ENCODE measurements around the gene PYGM. TPM values are rescaled to one million over a fixed set of nuclear protein-coding genes. Genes with fewer than 3 reads are reported as not detected.

Gene PYGM
- total and polyA plus RNA-seq, 2 experiments from 2014 or later = 1.5 to 3.9 TPM

GRCh38 chr11:64799256-64799622 lies 39.5 kb upstream of the PYGM start:
- TF ChIP-seq CTCF (conservative IDR thresholded peaks at IDR 0.05; ENCODE audit: low read depth in 2 of 2) = peak in 1 of 2 experiments; percentile 13; a peak in 1 of 4 replicates
- no peak for TF ChIP-seq EZH2 (IDR thresholded peaks at IDR 0.05; ENCODE audit: low read depth, unreplicated experiment)
- ATAC-seq = no peak

DNA sequence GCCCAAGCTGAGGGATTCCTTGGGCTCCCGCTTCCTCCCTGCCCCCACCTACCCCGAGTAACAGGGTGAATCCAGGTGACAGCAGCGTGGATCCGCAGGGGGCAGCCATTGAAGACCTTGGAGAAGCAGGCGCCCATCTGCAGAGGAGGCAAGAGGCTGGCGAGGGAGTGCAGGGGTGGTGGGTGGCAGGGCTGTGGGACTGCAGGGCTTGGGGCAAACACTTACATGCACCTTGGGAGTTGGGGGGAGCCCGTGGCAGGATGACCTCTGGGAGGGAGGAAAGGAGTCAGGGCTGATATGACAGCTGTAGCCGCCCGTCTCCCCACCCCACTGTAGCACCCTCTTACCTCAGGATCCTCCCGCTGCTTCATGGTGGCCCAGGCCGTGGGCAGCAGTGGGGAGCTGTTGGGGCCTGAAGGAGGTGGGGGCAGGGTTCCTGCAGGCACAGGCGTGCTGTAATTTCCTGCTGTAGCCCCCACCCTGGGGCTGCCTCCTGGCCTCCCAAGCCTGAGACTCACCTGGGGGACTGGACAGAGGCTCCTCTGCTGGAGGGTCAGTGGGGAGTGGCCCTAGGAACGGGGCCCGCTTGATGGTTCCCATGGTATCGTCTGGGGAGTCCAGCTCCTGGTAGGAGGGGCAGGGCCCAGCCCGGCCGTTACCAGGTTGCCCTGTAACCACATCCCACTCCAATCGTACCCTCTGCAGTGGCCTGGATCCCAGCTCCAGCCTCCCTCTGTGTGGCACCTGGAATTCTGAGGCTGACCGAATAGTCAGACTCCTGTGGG lies 37.2 kb upstream of the PYGM start:
- H3K4me1 Mint-ChIP-seq = no peaks in the 10 kb centered on the region; the same call in 2 of the 3 replicates

More at GRCh38 chr11:64799256-64799622, 39.5 kb upstream of the PYGM start:
- Mint-ChIP-seq H3K27ac (no peak overlapping the region), H3K36me3 (ENCODE audit: low read depth) (no peaks in the 10 kb centered on the region; the same call in 1 of the 3 replicates), H3K27me3 (ENCODE audit: insufficient read depth, low read depth, poor library complexity) (peaks cover 4% of the 10 kb centered on the region), H3K4me3 (no peak overlapping the region; the same call in 2 of the 3 replicates), H3K4me1 (peaks cover 9% of the 10 kb centered on the region), H3K9me3 (no peaks in the 10 kb centered on the region)
- Histone ChIP-seq H3K79me2 (replicated peaks; ENCODE audit: insufficient read depth) (no peaks in the 10 kb centered on the region), H3K27ac (ENCODE audit: low read depth) (no peak overlapping the region), H3K4me3 (no peak overlapping the region), H2AFZ (no peak overlapping the region), H3F3A (replicated peaks; ENCODE audit: low read depth) (peaks cover 3% of the 10 kb centered on the region; the same call in 1 of the 2 replicates), H4K20me1 (replicated peaks; ENCODE audit: insufficient read depth) (no peaks in the 10 kb centered on the region), H3K27me3 (ENCODE audit: insufficient read depth) (no peaks in the 10 kb centered on the region), H3K36me3 (ENCODE audit: insufficient read depth) (no peaks in the 10 kb centered on the region), H3K4me2 (no peak overlapping the region), H3K9me2 (ENCODE audit: insufficient read depth) (no peaks in the 10 kb centered on the region), H3K4me1 (ENCODE audit: insufficient read depth) (peaks cover 4% of the 10 kb centered on the region; the same call in 1 of the 2 replicates)
- no peak for DNase-seq (ENCODE audit: low spot score)

More for the DNA sequence above, 37.2 kb upstream of the PYGM start:
- Histone ChIP-seq H3F3A (replicated peaks; ENCODE audit: low read depth) (no peaks in the 10 kb centered on the region), H3K36me3 (ENCODE audit: insufficient read depth) (no peaks in the 10 kb centered on the region), H2AFZ (no peak overlapping the region), H3K27ac (ENCODE audit: low read depth) (no peak overlapping the region), H3K27me3 (ENCODE audit: insufficient read depth) (no peaks in the 10 kb centered on the region), H3K9me2 (ENCODE audit: insufficient read depth) (no peaks in the 10 kb centered on the region), H4K20me1 (replicated peaks; ENCODE audit: insufficient read depth) (no peaks in the 10 kb centered on the region), H3K4me3 (no peak overlapping the region), H3K4me1 (ENCODE audit: insufficient read depth) (no peaks in the 10 kb centered on the region; the same call in 1 of the 2 replicates), H3K4me2 (no peak overlapping the region), H3K79me2 (replicated peaks; ENCODE audit: insufficient read depth) (no peaks in the 10 kb centered on the region)
- Mint-ChIP-seq H3K36me3 (ENCODE audit: low read depth) (no peaks in the 10 kb centered on the region; the same call in 2 of the 3 replicates), H3K4me3 (no peak overlapping the region), H3K9me3 (no peaks in the 10 kb centered on the region), H3K27ac (no peak overlapping the region), H3K27me3 (ENCODE audit: insufficient read depth, low read depth, poor library complexity) (peaks cover 2% of the 10 kb centered on the region)
- DNase-seq (ENCODE audit: low spot score) (no peak), ATAC-seq (no peak)
- TF ChIP-seq POLR2AphosphoS5 (IDR thresholded peaks at IDR 0.05; ENCODE audit: low read depth) (no peak), JUNB (IDR thresholded peaks at IDR 0.05; ENCODE audit: unreplicated experiment) (no peak), ETS1 (IDR thresholded peaks at IDR 0.05) (no peak), CREB1 (CRISPR knock-in tag; IDR thresholded peaks at IDR 0.05; ENCODE audit: low read depth) (no peak), CTCF (conservative IDR thresholded peaks at IDR 0.05; ENCODE audit: low read depth in 2 of 2) (no peak), EZH2 (IDR thresholded peaks at IDR 0.05; ENCODE audit: low read depth, unreplicated experiment) (no peak), NANOG (IDR thresholded peaks at IDR 0.05; ENCODE audit: borderline replicate concordance) (no peak), STAT1 (IDR thresholded peaks at IDR 0.05; ENCODE audit: unreplicated experiment) (no peak), ZNF331 (CRISPR knock-in tag; IDR thresholded peaks at IDR 0.05; ENCODE audit: low read depth) (no peak), ZNF114 (CRISPR knock-in tag; IDR thresholded peaks at IDR 0.05) (no peak), EZH2phosphoT487 (IDR thresholded peaks at IDR 0.05; ENCODE audit: unreplicated experiment) (no peak)

Measured in GM23338 (cell line).